HFF-Myc (cell line): Measurements from ENCODE around the gene GNB4.

ENCODE experiments used
- DNase-seq: peaks from one replicate; pipeline ENCODE4 v3.0.0-alpha.2; 2011; ENCODE audit warnings: low read depth; ENCODE audit errors: extremely low read depth
- H3K4me3 ChIP-seq: replicated peaks from 2 replicates; pipeline ENCODE4 v1.5.1; 2011; ENCODE audit warnings: low read depth, mild to moderate bottlenecking, control low read depth, low read length
- TF ChIP-seq, protein P1 (sequence below): IDR thresholded peaks from 2 replicates; pipeline ENCODE4 v1.5.1; 2012; ENCODE audit warnings: mild to moderate bottlenecking, low read depth, low read length, control low read depth; ENCODE audit errors: missing control alignments

Gene GNB4

DNA sequence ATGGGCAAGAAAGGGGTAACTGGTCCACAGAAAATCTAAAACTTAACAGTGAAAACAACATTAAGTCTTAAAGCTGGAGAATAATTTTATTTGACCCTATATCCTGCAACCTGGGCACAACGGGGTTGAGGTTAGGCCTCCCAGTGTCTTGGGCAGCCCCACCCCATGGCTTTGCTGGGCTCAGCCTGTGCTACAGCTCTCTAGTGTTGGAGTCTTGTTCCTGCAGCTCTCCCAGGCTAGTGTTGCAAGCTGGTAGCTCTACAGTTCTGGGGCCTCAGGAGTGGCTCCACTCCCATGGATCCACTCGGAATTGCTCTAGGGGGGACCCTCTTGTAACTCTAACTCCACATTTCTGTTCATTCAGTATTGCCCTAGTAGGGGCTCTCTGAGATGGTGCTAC lies 24.9 kb upstream of the GNB4 start:
- DNase-seq: no peak
- TF ChIP-seq, protein P1, sequence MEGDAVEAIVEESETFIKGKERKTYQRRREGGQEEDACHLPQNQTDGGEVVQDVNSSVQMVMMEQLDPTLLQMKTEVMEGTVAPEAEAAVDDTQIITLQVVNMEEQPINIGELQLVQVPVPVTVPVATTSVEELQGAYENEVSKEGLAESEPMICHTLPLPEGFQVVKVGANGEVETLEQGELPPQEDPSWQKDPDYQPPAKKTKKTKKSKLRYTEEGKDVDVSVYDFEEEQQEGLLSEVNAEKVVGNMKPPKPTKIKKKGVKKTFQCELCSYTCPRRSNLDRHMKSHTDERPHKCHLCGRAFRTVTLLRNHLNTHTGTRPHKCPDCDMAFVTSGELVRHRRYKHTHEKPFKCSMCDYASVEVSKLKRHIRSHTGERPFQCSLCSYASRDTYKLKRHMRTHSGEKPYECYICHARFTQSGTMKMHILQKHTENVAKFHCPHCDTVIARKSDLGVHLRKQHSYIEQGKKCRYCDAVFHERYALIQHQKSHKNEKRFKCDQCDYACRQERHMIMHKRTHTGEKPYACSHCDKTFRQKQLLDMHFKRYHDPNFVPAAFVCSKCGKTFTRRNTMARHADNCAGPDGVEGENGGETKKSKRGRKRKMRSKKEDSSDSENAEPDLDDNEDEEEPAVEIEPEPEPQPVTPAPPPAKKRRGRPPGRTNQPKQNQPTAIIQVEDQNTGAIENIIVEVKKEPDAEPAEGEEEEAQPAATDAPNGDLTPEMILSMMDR: no peak
- H3K4me3 ChIP-seq: no peak overlapping the region

DNA sequence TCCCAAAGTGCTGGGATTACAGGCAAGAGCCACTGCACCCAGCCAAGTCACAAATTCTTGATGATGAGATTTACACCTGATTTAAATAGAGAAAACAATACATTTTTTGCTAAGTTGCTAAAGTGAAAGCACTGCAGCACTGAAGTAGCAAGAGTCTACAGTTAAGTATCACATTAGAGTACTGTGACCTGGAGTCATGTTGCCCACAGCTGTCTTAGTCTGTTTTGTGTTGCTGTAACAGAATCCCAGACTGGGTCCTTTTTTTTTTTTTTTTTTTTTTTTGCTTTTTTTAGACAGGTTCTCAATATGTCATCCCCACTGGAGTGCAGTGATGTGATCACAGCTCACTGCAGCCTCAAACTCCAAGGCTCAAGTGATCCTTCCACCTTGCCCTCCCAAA lies 23.2 kb upstream of the GNB4 start:
- TF ChIP-seq, protein P1: no peak
- DNase-seq: no peak

DNA sequence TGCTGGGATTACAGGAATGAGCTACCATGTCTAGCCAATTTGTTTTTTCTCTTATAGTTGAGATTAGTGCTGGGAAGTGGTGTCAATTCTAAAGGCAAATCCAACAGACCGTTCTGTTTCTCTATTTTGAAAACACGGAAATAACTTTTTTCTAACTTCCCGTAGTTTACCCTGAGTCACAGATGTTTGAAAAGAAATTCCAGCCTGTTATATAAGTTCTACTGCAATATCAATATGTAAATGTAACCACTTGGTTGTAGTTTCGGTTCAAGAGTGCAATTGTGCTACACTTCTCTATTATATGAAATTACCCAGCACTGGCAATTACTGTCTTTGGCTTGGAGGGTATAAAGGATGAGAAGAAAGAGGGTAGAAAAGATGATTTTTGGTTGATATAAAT lies 22.3 kb upstream of the GNB4 start:
- TF ChIP-seq, protein P1: no peak
- no peak overlapping the region for H3K4me3 ChIP-seq

More for the DNA sequence above, 23.2 kb upstream of the GNB4 start:
- no peak overlapping the region for H3K4me3 ChIP-seq

DNA sequence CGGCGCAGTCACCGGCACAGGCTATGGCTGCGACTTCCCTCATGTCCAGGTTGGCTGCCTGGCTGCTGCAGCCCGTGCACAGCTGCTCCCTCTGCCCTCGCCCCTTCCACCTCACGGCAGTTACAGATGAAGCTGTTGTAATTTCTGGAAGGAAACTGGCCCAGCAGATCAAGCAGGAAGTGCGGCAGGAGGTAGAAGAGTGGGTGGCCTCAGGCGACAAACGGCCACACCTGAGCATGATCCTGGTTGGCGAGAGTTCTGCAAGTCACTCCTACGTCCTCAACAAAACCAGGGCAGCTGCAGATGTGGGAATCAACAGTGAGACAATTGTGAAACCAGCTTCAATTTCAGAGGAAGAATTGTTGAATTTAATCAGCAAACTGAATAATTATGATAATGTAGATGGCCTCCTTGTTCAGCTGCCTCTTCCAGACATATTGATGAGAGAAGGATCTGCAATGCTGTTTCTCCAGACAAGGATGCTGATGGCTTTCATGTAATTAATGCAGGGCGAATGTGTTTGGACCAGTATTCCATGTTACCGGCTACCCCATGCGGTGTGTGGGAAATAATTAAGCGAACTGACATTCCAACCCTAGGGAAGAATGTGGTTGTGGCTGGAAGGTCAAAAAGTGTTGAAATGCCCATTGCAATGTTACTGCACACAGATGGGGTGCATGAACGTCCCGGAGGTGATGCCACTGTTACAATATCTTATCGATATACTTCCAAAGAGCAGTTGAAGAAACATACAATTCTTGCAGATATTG lies 13.2 kb upstream of the GNB4 start:
- no peak overlapping the region for H3K4me3 ChIP-seq
- TF ChIP-seq, protein P1: no peak
- DNase-seq: no peak

More for the DNA sequence above, 22.3 kb upstream of the GNB4 start:
- no peak for DNase-seq

DNA sequence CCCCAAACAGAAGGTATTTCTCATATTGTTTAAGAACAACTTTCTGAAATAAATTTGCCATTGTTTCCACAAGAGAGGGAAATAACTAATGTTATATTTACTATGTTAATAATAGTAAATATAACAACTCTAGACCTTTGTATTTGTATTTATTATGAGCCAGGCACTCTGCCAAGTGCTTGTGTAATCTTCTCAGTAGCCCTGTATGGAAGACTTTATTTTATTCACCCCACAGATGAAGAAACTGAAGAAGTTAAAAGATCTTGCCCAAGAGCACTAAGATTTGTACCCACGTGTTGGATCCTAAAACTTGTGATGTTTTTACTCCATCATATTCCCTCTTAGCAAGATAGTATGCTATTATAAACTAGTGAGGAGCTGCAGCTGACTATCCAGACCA lies 12.0 kb upstream of the GNB4 start:
- no peak overlapping the region for H3K4me3 ChIP-seq
- TF ChIP-seq, protein P1: no peak
- DNase-seq: no peak

DNA sequence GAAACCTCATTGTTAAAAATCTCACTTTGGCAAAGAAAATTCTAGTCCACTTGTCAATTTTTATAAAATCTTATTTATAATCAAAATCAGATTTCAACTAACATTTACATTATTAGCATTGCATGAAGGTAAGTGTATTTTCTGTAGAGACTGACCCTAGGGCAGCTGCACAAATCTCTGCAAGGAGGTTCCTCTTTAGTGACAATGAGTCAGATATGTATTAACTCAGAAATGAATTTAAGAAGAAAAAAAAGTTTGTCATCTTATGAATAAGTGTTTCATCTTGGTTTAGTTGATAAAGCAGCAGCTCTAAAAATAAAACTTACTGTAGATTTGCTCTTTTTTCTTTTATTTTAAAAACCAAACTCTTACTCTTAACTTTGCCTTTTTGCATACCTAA lies 9.0 kb upstream of the GNB4 start:
- H3K4me3 ChIP-seq: no peak overlapping the region
- TF ChIP-seq, protein P1: no peak
- no peak for DNase-seq

DNA sequence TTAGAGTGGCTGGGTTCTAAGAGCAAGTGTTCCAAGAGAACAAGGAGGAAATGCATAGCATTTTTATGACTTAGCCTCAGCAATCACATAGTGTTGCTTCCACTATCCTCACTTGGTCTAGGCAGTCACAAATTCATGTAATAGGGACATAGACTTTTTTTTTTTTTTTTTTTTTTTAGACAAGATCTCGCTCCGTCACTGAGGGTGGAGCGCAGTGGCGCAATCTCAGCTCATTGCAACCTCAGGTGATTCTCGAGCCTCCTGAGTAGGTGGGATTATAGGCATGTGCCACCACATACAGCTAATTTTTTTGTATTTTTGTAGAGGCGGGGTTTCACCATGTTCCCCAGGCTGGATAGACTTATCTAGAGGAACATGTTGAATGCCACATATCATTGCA lies 4.7 kb upstream of the GNB4 start:
- DNase-seq: no peak
- TF ChIP-seq, protein P1: no peak
- no peak overlapping the region for H3K4me3 ChIP-seq
